ENCODE measurements around the gene SLC24A4. TPM values are rescaled to one million over a fixed set of nuclear protein-coding genes. Genes with fewer than 3 reads are reported as not detected.
A peak's percentile ranks its signal among the peaks of the same experiment; 100 is the strongest.

Gene SLC24A4
- total RNA-seq, 4 donors from 2014 or later: 6.9 to 15.1 (median 8.3) TPM

DNA sequence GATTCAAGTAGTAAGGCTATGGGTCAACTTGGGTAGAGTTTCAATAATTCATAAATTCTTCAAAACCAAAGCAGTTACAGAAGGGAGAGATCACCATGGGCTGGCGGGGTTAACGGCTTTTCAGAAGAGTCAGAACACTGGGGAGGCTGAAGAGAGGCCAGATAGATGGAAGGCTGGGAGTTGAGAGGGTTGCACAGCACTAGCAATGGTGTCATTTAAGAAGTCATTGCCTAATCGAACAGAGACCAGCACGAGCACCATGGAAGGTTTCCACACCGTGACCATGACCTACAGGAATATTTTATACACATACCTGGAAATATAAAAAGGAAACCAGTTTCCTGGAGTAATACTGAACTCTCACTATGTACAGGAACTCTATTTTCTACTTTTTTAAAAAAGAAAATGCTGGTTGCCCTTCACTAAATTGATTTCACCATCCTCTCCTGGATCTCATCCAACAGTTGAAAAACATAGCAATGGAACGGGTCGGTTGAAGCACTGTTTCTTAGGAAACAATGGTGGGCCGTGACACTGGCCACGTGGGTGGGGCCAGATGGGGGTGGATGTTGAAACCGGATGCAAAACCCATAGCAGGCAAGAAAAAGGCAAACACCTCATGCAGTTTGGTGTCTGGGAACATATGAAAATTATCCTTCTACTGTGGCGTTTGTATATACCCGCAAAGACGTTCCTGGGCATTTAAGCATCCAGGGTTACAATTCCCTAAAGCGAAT, 152.7 kb downstream of the SLC24A4 start:
- Histone ChIP-seq H3K27me3 (no peaks in the 10 kb centered on the region), H3K27ac (peak overlapping the region in 2 of 4 donors; percentile 20 to 59), H3K36me3 (no peaks in the 10 kb centered on the region), H3K4me3 (no peak overlapping the region), H3K4me1 (peaks cover 0 to 26% (median 0%) of the 10 kb centered on the region in 4 donors), H3K9me3 (peaks cover 0 to 3% (median 0%) of the 10 kb centered on the region in 4 donors)
- peak; percentile 48 to 76 for DNase-seq (ENCODE audit: low spot score in 2 of 2)
- WGBS, 2 donors: 59 to 66% methylated on average over 14 of the region's 14 CpGs
- TF ChIP-seq EP300 (IDR thresholded peaks at IDR 0.05): peak; percentile 36 to 80
- TF ChIP-seq, protein P1, sequence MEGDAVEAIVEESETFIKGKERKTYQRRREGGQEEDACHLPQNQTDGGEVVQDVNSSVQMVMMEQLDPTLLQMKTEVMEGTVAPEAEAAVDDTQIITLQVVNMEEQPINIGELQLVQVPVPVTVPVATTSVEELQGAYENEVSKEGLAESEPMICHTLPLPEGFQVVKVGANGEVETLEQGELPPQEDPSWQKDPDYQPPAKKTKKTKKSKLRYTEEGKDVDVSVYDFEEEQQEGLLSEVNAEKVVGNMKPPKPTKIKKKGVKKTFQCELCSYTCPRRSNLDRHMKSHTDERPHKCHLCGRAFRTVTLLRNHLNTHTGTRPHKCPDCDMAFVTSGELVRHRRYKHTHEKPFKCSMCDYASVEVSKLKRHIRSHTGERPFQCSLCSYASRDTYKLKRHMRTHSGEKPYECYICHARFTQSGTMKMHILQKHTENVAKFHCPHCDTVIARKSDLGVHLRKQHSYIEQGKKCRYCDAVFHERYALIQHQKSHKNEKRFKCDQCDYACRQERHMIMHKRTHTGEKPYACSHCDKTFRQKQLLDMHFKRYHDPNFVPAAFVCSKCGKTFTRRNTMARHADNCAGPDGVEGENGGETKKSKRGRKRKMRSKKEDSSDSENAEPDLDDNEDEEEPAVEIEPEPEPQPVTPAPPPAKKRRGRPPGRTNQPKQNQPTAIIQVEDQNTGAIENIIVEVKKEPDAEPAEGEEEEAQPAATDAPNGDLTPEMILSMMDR (IDR thresholded peaks at IDR 0.05): no peak
- no peak for TF ChIP-seq POLR2A (IDR thresholded peaks at IDR 0.05)

GRCh38 chr14:92480856-92481255, 157.9 kb downstream of the SLC24A4 start:
- DNase-seq (ENCODE audit: low spot score in 2 of 2): no peak
- Histone ChIP-seq H3K27ac (no peak overlapping the region), H3K36me3 (no peaks in the 10 kb centered on the region), H3K4me3 (no peak overlapping the region), H3K4me1 (peaks cover 0 to 20% (median 0%) of the 10 kb centered on the region in 4 donors), H3K9me3 (peaks cover 0 to 3% (median 0%) of the 10 kb centered on the region in 4 donors), H3K27me3 (no peaks in the 10 kb centered on the region)
- TF ChIP-seq, protein P1 (IDR thresholded peaks at IDR 0.05): no peak
- TF ChIP-seq EP300 (IDR thresholded peaks at IDR 0.05): no peak
- TF ChIP-seq POLR2A (IDR thresholded peaks at IDR 0.05): no peak
- WGBS, 2 donors: 63 to 81% methylated on average over 3 of the region's 3 CpGs

GRCh38 chr14:92481386-92481785, 158.4 kb downstream of the SLC24A4 start:
- TF ChIP-seq POLR2A (IDR thresholded peaks at IDR 0.05): no peak
- TF ChIP-seq, protein P1 (IDR thresholded peaks at IDR 0.05): no peak
- TF ChIP-seq EP300 (IDR thresholded peaks at IDR 0.05): no peak
- WGBS, 2 donors: 29 to 40% methylated on average over 1 of the region's 1 CpG
- H3K27ac ChIP-seq: no peak overlapping the region
- no peaks in the 10 kb centered on the region for H3K27me3 ChIP-seq
- no peak for DNase-seq (ENCODE audit: low spot score in 2 of 2)
- H3K4me1 ChIP-seq: peaks cover 0 to 15% (median 0%) of the 10 kb centered on the region in 4 donors
- peaks cover 0 to 3% (median 0%) of the 10 kb centered on the region in 4 donors for H3K9me3 ChIP-seq
- H3K4me3 ChIP-seq: no peak overlapping the region
- H3K36me3 ChIP-seq: no peaks in the 10 kb centered on the region

DNA sequence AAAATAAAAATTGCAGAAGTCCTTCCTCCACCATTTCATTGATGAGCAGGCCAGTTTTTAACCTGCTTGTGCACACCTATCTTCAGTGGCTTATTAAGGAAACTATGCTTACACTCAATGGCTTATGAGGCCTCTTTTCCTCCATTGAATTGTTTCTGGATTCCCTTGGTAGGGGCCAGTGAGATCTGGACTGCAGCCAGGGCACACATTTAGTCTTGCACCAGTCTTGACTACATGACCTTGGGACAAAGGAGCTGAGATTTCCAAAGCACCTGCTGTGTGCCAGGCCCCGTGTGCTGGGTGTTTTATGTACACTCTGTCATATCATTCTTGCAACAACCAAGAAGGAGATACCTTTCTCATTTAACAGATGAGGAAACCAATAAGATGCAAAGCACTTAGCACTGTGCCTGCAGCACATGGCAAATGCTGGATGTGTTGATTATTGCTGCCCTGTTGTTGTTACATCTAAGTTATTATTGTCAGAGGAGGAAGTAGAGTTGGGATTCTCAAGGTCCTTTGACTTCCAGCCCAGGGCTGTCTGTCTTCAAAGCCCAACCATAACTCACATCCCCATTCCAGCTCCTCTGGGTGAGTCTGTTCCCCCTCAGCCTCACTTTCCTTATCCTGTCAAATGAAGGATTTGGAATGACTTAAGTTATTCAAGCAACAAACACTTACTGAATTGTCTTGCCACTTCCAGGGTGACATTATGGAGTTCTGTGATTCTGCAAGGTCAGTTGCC, 159.0 kb downstream of the SLC24A4 start:
- H3K27me3 ChIP-seq: no peaks in the 10 kb centered on the region
- H3K9me3 ChIP-seq: peaks cover 0 to 3% (median 0%) of the 10 kb centered on the region in 4 donors
- 38 to 41% methylated on average over 1 of the region's 1 CpG for WGBS, 2 donors
- no peak overlapping the region for H3K27ac ChIP-seq
- no peak overlapping the region for H3K4me3 ChIP-seq
- DNase-seq (ENCODE audit: low spot score in 2 of 2): no peak
- TF ChIP-seq EP300 (IDR thresholded peaks at IDR 0.05): no peak
- TF ChIP-seq, protein P1 (IDR thresholded peaks at IDR 0.05): no peak
- TF ChIP-seq POLR2A (IDR thresholded peaks at IDR 0.05): no peak
- H3K36me3 ChIP-seq: no peaks in the 10 kb centered on the region
- H3K4me1 ChIP-seq: peaks cover 0 to 17% (median 0%) of the 10 kb centered on the region in 4 donors
